Measurements from ENCODE around the gene RBP2. TPM values are rescaled to one million over a fixed set of nuclear protein-coding genes. Genes with fewer than 3 reads are reported as not detected.

The RBP2 gene
- polyA plus RNA-seq, 3 donors: not detected

- no peaks in the 10 kb centered on the region for H3K36me3 Mint-ChIP-seq
- 67% methylated on average over 1 of the region's 2 CpGs for WGBS (ENCODE audit: insufficient coverage)
- H3K9me3 ChIP-seq (replicated peaks in 1 of 2; ENCODE audit: control insufficient read depth in 1 of 2, insufficient read depth in 1 of 2, low read length in 2 of 2): no peaks in the 10 kb centered on the region
- peaks cover 0 to 3% (median 0%) of the 10 kb centered on the region in 3 donors for H3K27me3 Mint-ChIP-seq (ENCODE audit: low read depth in 3 of 3)
- H3K4me1 ChIP-seq (ENCODE audit: control insufficient read depth in 1 of 2, insufficient read depth in 2 of 2, low read length in 2 of 2): no peaks in the 10 kb centered on the region
- no peaks in the 10 kb centered on the region for H4K20me1 ChIP-seq (ENCODE audit: insufficient read depth, low read length)
- no peak overlapping the region for H3K4me3 Mint-ChIP-seq
- H3K36me3 ChIP-seq (replicated peaks in 1 of 2; ENCODE audit: control insufficient read depth in 1 of 2, insufficient read depth in 2 of 2, low read length in 2 of 2): no peaks in the 10 kb centered on the region
- no peak overlapping the region for H3K9ac ChIP-seq (ENCODE audit: insufficient read depth, low read length, poor library complexity, severe bottlenecking)
- H3K27ac ChIP-seq (ENCODE audit: low read depth in 1 of 2, low read length in 2 of 2): no peak overlapping the region
- no peak for DNase-seq
- no peaks in the 10 kb centered on the region for H3K4me1 Mint-ChIP-seq
- no peak overlapping the region for H2AFZ ChIP-seq (ENCODE audit: insufficient read depth, low read depth, low read length, poor library complexity, severe bottlenecking)
- no peak overlapping the region for H3K4me3 ChIP-seq (replicated peaks in 1 of 3; ENCODE audit: low read depth in 2 of 3, low read length in 3 of 3)
- no peaks in the 10 kb centered on the region for H3K27me3 ChIP-seq (ENCODE audit: control insufficient read depth in 2 of 2, insufficient read depth in 2 of 2, low read length in 2 of 2)
- H3K9me3 Mint-ChIP-seq: peaks cover 0 to 2% (median 0%) of the 10 kb centered on the region in 7 donors
- H3K4me2 ChIP-seq (replicated peaks; ENCODE audit: extremely low read depth, low read length, poor library complexity, severe bottlenecking): no peak overlapping the region
- intact Hi-C loops (cut with micrococcal nuclease): no loop called here
- H3K27ac Mint-ChIP-seq: no peak overlapping the region
- no peak for TF ChIP-seq CTCF (IDR thresholded peaks at IDR 0.05)
- H3K79me2 ChIP-seq (ENCODE audit: insufficient read depth, low read length): no peaks in the 10 kb centered on the region
These were observed 15.8 kb downstream of the RBP2 start for GRCh38 chr3:139460529-139460928.

GRCh38 chr3:139460076-139460475 is 16.2 kb downstream of the RBP2 start:
- peaks cover 0 to 3% (median 0%) of the 10 kb centered on the region in 3 donors for H3K27me3 Mint-ChIP-seq (ENCODE audit: low read depth in 3 of 3)
- H3K4me2 ChIP-seq (replicated peaks; ENCODE audit: extremely low read depth, low read length, poor library complexity, severe bottlenecking): no peak overlapping the region
- TF ChIP-seq CTCF (IDR thresholded peaks at IDR 0.05): no peak
- H3K36me3 Mint-ChIP-seq: no peaks in the 10 kb centered on the region
- no peak overlapping the region for H3K9ac ChIP-seq (ENCODE audit: insufficient read depth, low read length, poor library complexity, severe bottlenecking)
- H3K4me1 Mint-ChIP-seq: no peaks in the 10 kb centered on the region
- no peak overlapping the region for H3K4me3 ChIP-seq (replicated peaks in 1 of 3; ENCODE audit: low read depth in 2 of 3, low read length in 3 of 3)
- H3K36me3 ChIP-seq (replicated peaks in 1 of 2; ENCODE audit: control insufficient read depth in 1 of 2, insufficient read depth in 2 of 2, low read length in 2 of 2): no peaks in the 10 kb centered on the region
- H3K79me2 ChIP-seq (ENCODE audit: insufficient read depth, low read length): no peaks in the 10 kb centered on the region
- no peak overlapping the region for H3K27ac Mint-ChIP-seq
- intact Hi-C loops (cut with micrococcal nuclease): no loop called here
- H4K20me1 ChIP-seq (ENCODE audit: insufficient read depth, low read length): no peaks in the 10 kb centered on the region
- H3K9me3 Mint-ChIP-seq: peaks cover 0 to 2% (median 0%) of the 10 kb centered on the region in 7 donors
- no peaks in the 10 kb centered on the region for H3K9me3 ChIP-seq (replicated peaks in 1 of 2; ENCODE audit: control insufficient read depth in 1 of 2, insufficient read depth in 1 of 2, low read length in 2 of 2)
- no peaks in the 10 kb centered on the region for H3K4me1 ChIP-seq (ENCODE audit: control insufficient read depth in 1 of 2, insufficient read depth in 2 of 2, low read length in 2 of 2)
- no peaks in the 10 kb centered on the region for H3K27me3 ChIP-seq (ENCODE audit: control insufficient read depth in 2 of 2, insufficient read depth in 2 of 2, low read length in 2 of 2)
- no peak for DNase-seq
- H3K27ac ChIP-seq (ENCODE audit: low read depth in 1 of 2, low read length in 2 of 2): no peak overlapping the region
- H2AFZ ChIP-seq (ENCODE audit: insufficient read depth, low read depth, low read length, poor library complexity, severe bottlenecking): no peak overlapping the region
- H3K4me3 Mint-ChIP-seq: no peak overlapping the region

Data from CD14-positive monocyte (primary cell).